ENCODE data around the gene GLRA3. TPM values are rescaled to one million over a fixed set of nuclear protein-coding genes. Genes with fewer than 3 reads are reported as not detected.

GLRA3 gene
- total RNA-seq, 4 donors from 2014 or later: not detected

DNA sequence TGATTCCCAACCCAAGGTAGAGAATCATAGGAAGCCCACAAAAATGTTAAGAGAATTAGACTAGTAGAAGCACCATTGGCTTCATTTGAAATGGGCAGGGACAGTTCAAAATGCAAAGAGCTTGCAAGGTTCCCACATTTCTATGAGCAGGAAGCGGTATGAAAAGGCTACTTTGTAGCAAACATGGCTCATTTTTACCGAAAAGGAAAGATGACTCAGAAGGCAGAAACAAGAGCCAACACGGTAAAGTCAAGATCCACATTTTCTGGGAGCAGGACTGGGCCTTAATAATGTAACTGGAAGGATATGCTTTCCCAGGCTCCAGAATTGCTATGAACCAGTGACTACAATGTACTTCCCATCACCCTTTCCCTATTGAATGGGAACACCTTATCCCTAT lies 89.5 kb downstream of the GLRA3 start:
- Histone ChIP-seq H3K36me3 (no peaks in the 10 kb centered on the region), H3K4me3 (no peak overlapping the region), H3K27ac (no peak overlapping the region), H3K27me3 (no peaks in the 10 kb centered on the region), H3K4me1 (no peaks in the 10 kb centered on the region), H3K9me3 (no peaks in the 10 kb centered on the region)
- no peak for ATAC-seq
- intact Hi-C loops (cut with DNase I; ENCODE audit: low total_unique reads): no loop called here
- TF ChIP-seq, protein P1, sequence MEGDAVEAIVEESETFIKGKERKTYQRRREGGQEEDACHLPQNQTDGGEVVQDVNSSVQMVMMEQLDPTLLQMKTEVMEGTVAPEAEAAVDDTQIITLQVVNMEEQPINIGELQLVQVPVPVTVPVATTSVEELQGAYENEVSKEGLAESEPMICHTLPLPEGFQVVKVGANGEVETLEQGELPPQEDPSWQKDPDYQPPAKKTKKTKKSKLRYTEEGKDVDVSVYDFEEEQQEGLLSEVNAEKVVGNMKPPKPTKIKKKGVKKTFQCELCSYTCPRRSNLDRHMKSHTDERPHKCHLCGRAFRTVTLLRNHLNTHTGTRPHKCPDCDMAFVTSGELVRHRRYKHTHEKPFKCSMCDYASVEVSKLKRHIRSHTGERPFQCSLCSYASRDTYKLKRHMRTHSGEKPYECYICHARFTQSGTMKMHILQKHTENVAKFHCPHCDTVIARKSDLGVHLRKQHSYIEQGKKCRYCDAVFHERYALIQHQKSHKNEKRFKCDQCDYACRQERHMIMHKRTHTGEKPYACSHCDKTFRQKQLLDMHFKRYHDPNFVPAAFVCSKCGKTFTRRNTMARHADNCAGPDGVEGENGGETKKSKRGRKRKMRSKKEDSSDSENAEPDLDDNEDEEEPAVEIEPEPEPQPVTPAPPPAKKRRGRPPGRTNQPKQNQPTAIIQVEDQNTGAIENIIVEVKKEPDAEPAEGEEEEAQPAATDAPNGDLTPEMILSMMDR (IDR thresholded peaks at IDR 0.05 in 4 of 5, conservative IDR thresholded peaks at IDR 0.05 in 1 of 5): no peak
- no peak for TF ChIP-seq POLR2A (IDR thresholded peaks at IDR 0.05)
- in situ Hi-C loops (cut with MboI; ENCODE audit: low sequenced_read_pairs in 4 of 4): no loop called here
- no peak for DNase-seq

DNA sequence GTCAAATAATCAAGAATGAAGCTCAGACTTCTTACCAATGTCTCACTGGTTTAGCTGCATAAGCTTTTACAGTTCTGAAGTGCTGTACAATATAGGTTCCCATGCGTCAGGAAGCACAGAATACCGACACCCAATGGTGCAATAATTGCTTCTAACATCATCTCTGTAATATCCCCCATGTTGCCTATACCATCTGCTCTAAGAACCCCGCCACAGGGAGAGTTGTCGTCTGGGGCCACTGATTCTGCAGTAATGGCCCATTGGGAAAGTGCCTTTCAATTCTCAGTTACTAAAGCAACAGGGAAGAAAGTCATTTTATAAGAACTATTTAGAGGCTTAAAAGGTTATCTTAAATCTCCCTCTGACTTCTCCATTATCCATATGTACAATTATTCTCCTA lies 94.9 kb downstream of the GLRA3 start:
- H3K9me3 ChIP-seq: no peaks in the 10 kb centered on the region
- H3K4me1 ChIP-seq: no peaks in the 10 kb centered on the region
- no peak for TF ChIP-seq POLR2A (IDR thresholded peaks at IDR 0.05)
- TF ChIP-seq, protein P1 (IDR thresholded peaks at IDR 0.05 in 4 of 5, conservative IDR thresholded peaks at IDR 0.05 in 1 of 5): no peak
- H3K36me3 ChIP-seq: no peaks in the 10 kb centered on the region
- H3K27ac ChIP-seq: no peak overlapping the region
- DNase-seq: no peak
- no peak overlapping the region for H3K4me3 ChIP-seq
- intact Hi-C loops (cut with DNase I; ENCODE audit: low total_unique reads): no loop called here
- no peaks in the 10 kb centered on the region for H3K27me3 ChIP-seq
- in situ Hi-C loops (cut with MboI; ENCODE audit: low sequenced_read_pairs in 4 of 4): no loop called here
- ATAC-seq: no peak

DNA sequence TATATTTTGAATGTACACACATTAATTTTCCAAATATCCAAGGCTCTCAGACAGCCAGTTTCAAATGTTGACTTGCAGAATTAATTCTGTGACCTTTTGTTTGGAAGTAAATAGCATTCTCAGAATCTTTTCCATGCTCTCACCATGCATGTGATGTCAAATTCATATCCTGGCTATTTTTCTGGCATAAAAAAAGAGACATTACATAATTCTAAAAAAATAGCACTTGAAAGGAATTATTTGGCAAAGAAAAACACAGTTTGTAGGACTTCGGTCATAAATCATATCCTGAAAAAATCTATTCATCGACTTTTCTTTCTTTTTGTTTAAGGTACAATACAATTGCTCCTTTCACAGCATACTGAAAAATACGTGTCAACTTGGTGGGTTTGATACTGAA lies 111.2 kb downstream of the GLRA3 start:
- ATAC-seq: peak; percentile 27 to 45
- intact Hi-C loops (cut with DNase I; ENCODE audit: low total_unique reads) (no loop called here), in situ Hi-C loops (cut with MboI; ENCODE audit: low sequenced_read_pairs in 4 of 4) (no loop called here)

DNA sequence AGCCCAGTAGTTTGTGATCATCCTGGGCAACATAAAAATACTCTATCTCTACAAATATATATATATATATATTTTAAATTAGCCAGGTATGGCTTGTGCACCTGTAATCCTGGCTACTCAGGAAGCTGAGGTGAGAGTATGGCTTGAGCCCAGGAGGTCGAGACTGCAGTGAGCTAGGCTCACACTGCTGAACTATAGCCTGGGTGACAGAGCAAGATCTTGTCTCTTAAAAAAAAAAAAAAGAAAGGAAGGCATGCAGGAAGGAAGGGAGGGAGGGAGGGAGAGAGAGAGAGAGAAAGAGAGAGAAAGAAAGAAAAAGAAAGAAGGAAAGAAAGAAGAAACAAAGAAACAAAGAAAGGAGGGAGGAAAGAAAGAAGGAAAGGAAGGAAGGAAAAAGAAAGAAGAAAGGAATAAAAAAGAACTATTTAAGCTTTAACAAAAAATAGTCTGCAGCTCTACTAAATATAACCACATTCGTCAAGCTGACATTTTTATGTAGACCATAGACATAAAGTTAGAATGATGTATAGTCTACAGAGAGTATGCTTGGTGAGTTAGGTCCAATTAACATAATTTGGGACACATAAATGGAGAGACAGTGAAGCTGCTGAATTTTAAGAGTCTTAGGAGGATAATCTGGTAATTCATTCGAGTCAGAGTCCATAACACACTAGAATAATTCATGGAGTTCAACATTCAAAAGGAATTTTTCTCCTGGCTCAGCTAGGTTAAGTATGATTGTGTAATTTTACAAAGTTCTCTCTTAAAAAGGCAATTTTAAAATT lies 111.9 kb downstream of the GLRA3 start:
- in situ Hi-C loops (cut with MboI; ENCODE audit: low sequenced_read_pairs in 4 of 4) (no loop called here), intact Hi-C loops (cut with DNase I; ENCODE audit: low total_unique reads) (no loop called here)
- peak overlapping the region in 3 of 4 donors; percentile 6 to 29 (median 12) for H3K27ac ChIP-seq

More for the DNA sequence above, 111.2 kb downstream of the GLRA3 start:
- no peak for DNase-seq
- Histone ChIP-seq H3K9me3 (no peaks in the 10 kb centered on the region), H3K4me3 (no peak overlapping the region), H3K4me1 (peaks cover 0 to 3% of the 10 kb centered on the region in 2 donors), H3K27me3 (no peaks in the 10 kb centered on the region), H3K27ac (peak overlapping the region in 2 of 4 donors; percentile 12 to 29), H3K36me3 (no peaks in the 10 kb centered on the region)
- TF ChIP-seq, protein P1 (IDR thresholded peaks at IDR 0.05 in 4 of 5, conservative IDR thresholded peaks at IDR 0.05 in 1 of 5): no peak
- no peak for TF ChIP-seq POLR2A (IDR thresholded peaks at IDR 0.05)

More for the DNA sequence above, 111.9 kb downstream of the GLRA3 start:
- peaks cover 0 to 3% of the 10 kb centered on the region in 2 donors for H3K4me1 ChIP-seq
- no peaks in the 10 kb centered on the region for H3K27me3 ChIP-seq
- H3K4me3 ChIP-seq: no peak overlapping the region
- TF ChIP-seq, protein P1 (IDR thresholded peaks at IDR 0.05 in 4 of 5, conservative IDR thresholded peaks at IDR 0.05 in 1 of 5): no peak
- no peak for TF ChIP-seq POLR2A (IDR thresholded peaks at IDR 0.05)
- no peaks in the 10 kb centered on the region for H3K9me3 ChIP-seq
- ATAC-seq (no peak), DNase-seq (no peak)
- H3K36me3 ChIP-seq: no peaks in the 10 kb centered on the region
